DMS79 treated with DMSO at 0.1 percent for 48 hours (cell line): ENCODE measurements around the gene RANBP9.

ENCODE experiments used
- DNase-seq: peaks from one replicate; lab custom pipeline; 2025; lab: John Stamatoyannopoulos, UW

RANBP9 gene

GRCh38 chr6:13593720-13594119 lies 117.9 kb downstream of the RANBP9 start:
- no peak for DNase-seq

GRCh38 chr6:13593103-13593502 lies 118.5 kb downstream of the RANBP9 start:
- DNase-seq = no peak

GRCh38 chr6:13591205-13591921 lies 120.3 kb downstream of the RANBP9 start:
- DNase-seq = no peak

- DNase-seq = no peak
Measured at GRCh38 chr6:13590574-13591153, 121.0 kb downstream of the RANBP9 start.

GRCh38 chr6:13589801-13590200 lies 121.8 kb downstream of the RANBP9 start:
- DNase-seq = no peak

GRCh38 chr6:13586603-13587542 lies 124.8 kb downstream of the RANBP9 start:
- DNase-seq = no peak

GRCh38 chr6:13581700-13582229 lies 129.9 kb downstream of the RANBP9 start:
- DNase-seq = no peak

GRCh38 chr6:13579911-13580310 lies 131.7 kb downstream of the RANBP9 start:
- no peak for DNase-seq

GRCh38 chr6:13577926-13578325 lies 133.7 kb downstream of the RANBP9 start:
- DNase-seq = no peak

GRCh38 chr6:13576017-13576416 lies 135.6 kb downstream of the RANBP9 start:
- DNase-seq = no peak

GRCh38 chr6:13575377-13575775 lies 136.3 kb downstream of the RANBP9 start:
- DNase-seq = no peak

GRCh38 chr6:13574571-13575376 lies 136.9 kb downstream of the RANBP9 start, which contains the start of gene SIRT5:
SIRT5 (plus strand) TSS chr6:13574601; CDS start chr6:13584111, 9,510 bp downstream.
- DNase-seq = peak; percentile 47

GRCh38 chr6:13574149-13574570 lies 137.5 kb downstream of the RANBP9 start:
- DNase-seq = peak; percentile 56

- DNase-seq = no peak
Measured at GRCh38 chr6:13573669-13574110, 137.9 kb downstream of the RANBP9 start.

GRCh38 chr6:13572951-13573654 lies 138.5 kb downstream of the RANBP9 start:
- DNase-seq = no peak

GRCh38 chr6:13572240-13572639 lies 139.4 kb downstream of the RANBP9 start:
- no peak for DNase-seq
